Colonic mucosa (tissue), 4 donors: ENCODE measurements around the gene GLCE. TPM values are rescaled to one million over a fixed set of nuclear protein-coding genes. Genes with fewer than 3 reads are reported as not detected.

Experiments used
- DNase-seq: peaks from one replicate; pipeline ENCODE4 v3.0.0-alpha.2; 2020
- H3K27ac ChIP-seq: fragments of 200-600 bp; one replicate; pipeline ENCODE4 v1.8.0; 2021
- H3K27me3 ChIP-seq: fragments of 200-600 bp; one replicate; pipeline ENCODE4 v1.8.0; 2021
- H3K36me3 ChIP-seq: fragments of 200-600 bp; one replicate; pipeline ENCODE4 v1.8.0; 2021
- H3K4me1 ChIP-seq: fragments of 200-600 bp; one replicate; pipeline ENCODE4 v1.8.0; 2021; ENCODE audit warnings: mild to moderate bottlenecking
- H3K4me3 ChIP-seq: fragments of 200-600 bp; one replicate; pipeline ENCODE4 v1.8.0; 2021
- H3K9ac ChIP-seq, 2 donors: one replicate each; pipeline ENCODE4 v1.7.0; 2013; ENCODE audit warnings: control low read depth in 2 of 2, low read depth in 2 of 2, low read length in 2 of 2
- H3K9me3 ChIP-seq: fragments of 200-600 bp; one replicate; pipeline ENCODE4 v1.8.0; 2021
- CTCF ChIP-seq: fragments of 200-600 bp; IDR thresholded peaks from one replicate; pipeline ENCODE4 v1.8.0; 2022; ENCODE audit warnings: antibody characterized with exemption, mild to moderate bottlenecking
- intact Hi-C: fragments of 100-400 bp; cut with DNase I; formaldehyde crosslinking; loops from one replicate; pipeline ENCODE4 v1.14.1; 2022
- total RNA-seq, 2 donors: library from RNA; stranded (reverse); fragmentation: NEBNext Ultra II Directional in 1 of 2; extraction: Animal tissue kit (Norgen Biotek cat#: 25700) in 1 of 2; gene quantifications; one replicate each; pipeline ENCODE4 v1.2.1, GENCODE V29; 2021
- donor health status: healthy.
- donor health status: DM: no; HTN: no; CAD: no.
- donor health status: DM: no; HTN: no; CAD: no.

Gene GLCE
- total RNA-seq, 2 donors from 2014 or later, result 28.0 to 61.1 TPM

- no peaks in the 10 kb centered on the region for H3K9me3 ChIP-seq
- no peaks in the 10 kb centered on the region for H3K36me3 ChIP-seq
- no peak overlapping the region for H3K9ac ChIP-seq
- H3K27ac ChIP-seq, result no peak overlapping the region
- no peaks in the 10 kb centered on the region for H3K4me1 ChIP-seq
- H3K4me3 ChIP-seq, result no peak overlapping the region
- H3K27me3 ChIP-seq, result no peaks in the 10 kb centered on the region
- no peak for DNase-seq
- intact Hi-C loops, result no loop called here
- no peak for TF ChIP-seq CTCF
Observed at GRCh38 chr15:69209661-69210060, 49.2 kb downstream of the GLCE start.

- Histone ChIP-seq H3K4me1 (no peaks in the 10 kb centered on the region), H3K9ac (no peak overlapping the region), H3K4me3 (no peak overlapping the region), H3K27me3 (no peaks in the 10 kb centered on the region), H3K27ac (no peak overlapping the region), H3K9me3 (no peaks in the 10 kb centered on the region), H3K36me3 (no peaks in the 10 kb centered on the region)
- DNase-seq, result no peak
- no peak for TF ChIP-seq CTCF
- intact Hi-C loops, result no loop called here
Observed at GRCh38 chr15:69210574-69210973, 50.1 kb downstream of the GLCE start.

GRCh38 chr15:69213786-69214185 lies 53.4 kb downstream of the GLCE start:
- intact Hi-C loops, result no loop called here
- Histone ChIP-seq H3K27me3 (no peaks in the 10 kb centered on the region), H3K27ac (no peak overlapping the region), H3K4me1 (no peaks in the 10 kb centered on the region), H3K4me3 (no peak overlapping the region), H3K9me3 (no peaks in the 10 kb centered on the region), H3K36me3 (no peaks in the 10 kb centered on the region), H3K9ac (no peak overlapping the region)
- DNase-seq, result no peak
- no peak for TF ChIP-seq CTCF

- Histone ChIP-seq H3K4me3 (no peak overlapping the region), H3K27ac (no peak overlapping the region), H3K9ac (no peak overlapping the region), H3K4me1 (no peaks in the 10 kb centered on the region), H3K9me3 (no peaks in the 10 kb centered on the region), H3K27me3 (no peaks in the 10 kb centered on the region), H3K36me3 (no peaks in the 10 kb centered on the region)
- DNase-seq, result no peak
- intact Hi-C loops, result no loop called here
- TF ChIP-seq CTCF, result no peak
Observed at GRCh38 chr15:69215314-69216035, 55.0 kb downstream of the GLCE start.

- Histone ChIP-seq H3K4me3 (no peak overlapping the region), H3K27ac (no peak overlapping the region), H3K9me3 (no peaks in the 10 kb centered on the region), H3K27me3 (no peaks in the 10 kb centered on the region), H3K36me3 (no peaks in the 10 kb centered on the region), H3K9ac (no peak overlapping the region), H3K4me1 (no peaks in the 10 kb centered on the region)
- TF ChIP-seq CTCF, result no peak
- DNase-seq, result no peak
- intact Hi-C loops, result no loop called here
Observed at GRCh38 chr15:69217381-69217780, 56.9 kb downstream of the GLCE start.
